ENCODE measurements around the gene HS6ST3.
A peak's percentile ranks its signal among the peaks of the same experiment; 100 is the strongest.

The HS6ST3 gene

GRCh38 chr13:96816874-96817273 is 727.0 kb downstream of the HS6ST3 start:
- H3K36me3 ChIP-seq: no peaks in the 10 kb centered on the region
- no peak overlapping the region for H3K27ac ChIP-seq
- H3K27me3 ChIP-seq (ENCODE audit: insufficient read depth, low read depth, severe bottlenecking): peaks cover 62% of the 10 kb centered on the region
- H3K4me3 ChIP-seq (ENCODE audit: low read depth, low read length): no peak overlapping the region
- H3K9me3 ChIP-seq (ENCODE audit: severe bottlenecking): no peaks in the 10 kb centered on the region
- no peak for DNase-seq
- TF ChIP-seq, protein P1, sequence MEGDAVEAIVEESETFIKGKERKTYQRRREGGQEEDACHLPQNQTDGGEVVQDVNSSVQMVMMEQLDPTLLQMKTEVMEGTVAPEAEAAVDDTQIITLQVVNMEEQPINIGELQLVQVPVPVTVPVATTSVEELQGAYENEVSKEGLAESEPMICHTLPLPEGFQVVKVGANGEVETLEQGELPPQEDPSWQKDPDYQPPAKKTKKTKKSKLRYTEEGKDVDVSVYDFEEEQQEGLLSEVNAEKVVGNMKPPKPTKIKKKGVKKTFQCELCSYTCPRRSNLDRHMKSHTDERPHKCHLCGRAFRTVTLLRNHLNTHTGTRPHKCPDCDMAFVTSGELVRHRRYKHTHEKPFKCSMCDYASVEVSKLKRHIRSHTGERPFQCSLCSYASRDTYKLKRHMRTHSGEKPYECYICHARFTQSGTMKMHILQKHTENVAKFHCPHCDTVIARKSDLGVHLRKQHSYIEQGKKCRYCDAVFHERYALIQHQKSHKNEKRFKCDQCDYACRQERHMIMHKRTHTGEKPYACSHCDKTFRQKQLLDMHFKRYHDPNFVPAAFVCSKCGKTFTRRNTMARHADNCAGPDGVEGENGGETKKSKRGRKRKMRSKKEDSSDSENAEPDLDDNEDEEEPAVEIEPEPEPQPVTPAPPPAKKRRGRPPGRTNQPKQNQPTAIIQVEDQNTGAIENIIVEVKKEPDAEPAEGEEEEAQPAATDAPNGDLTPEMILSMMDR (IDR thresholded peaks at IDR 0.05; ENCODE audit: low read depth, low read length): no peak

DNA sequence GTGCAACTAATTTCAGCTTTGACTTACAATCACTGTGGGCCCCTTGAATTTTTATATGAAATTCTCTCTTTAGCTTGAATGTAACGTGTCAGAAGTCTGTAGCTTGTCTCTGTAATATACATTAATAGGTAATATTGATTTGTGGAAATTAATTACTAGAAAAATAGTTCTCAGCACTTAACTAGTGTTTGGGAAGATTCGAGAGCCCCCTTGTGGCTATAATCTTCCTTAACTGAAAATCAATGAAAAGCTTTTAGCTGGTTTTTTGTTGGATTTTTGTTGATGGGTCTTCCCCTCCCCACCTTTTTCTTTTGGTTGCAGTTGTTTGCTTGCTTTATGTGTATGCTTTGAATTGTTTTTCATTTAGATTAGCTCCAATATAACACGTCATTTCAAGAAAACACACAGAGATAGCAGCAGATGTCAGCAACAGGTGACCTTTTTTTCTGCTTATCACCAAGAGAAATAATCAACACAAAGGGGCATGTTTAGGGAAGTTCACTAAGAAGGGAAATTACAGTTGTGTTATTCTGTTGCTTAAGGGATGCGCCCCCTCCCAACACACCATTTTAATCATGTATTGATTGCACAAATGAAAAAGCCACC is 727.5 kb downstream of the HS6ST3 start:
- no peaks in the 10 kb centered on the region for H3K36me3 ChIP-seq
- H3K27ac ChIP-seq: no peak overlapping the region
- no peak for DNase-seq
- TF ChIP-seq, protein P1 (IDR thresholded peaks at IDR 0.05; ENCODE audit: low read depth, low read length): peak; percentile 45
- peaks cover 65% of the 10 kb centered on the region for H3K27me3 ChIP-seq (ENCODE audit: insufficient read depth, low read depth, severe bottlenecking)
- H3K9me3 ChIP-seq (ENCODE audit: severe bottlenecking): no peaks in the 10 kb centered on the region
- no peak overlapping the region for H3K4me3 ChIP-seq (ENCODE audit: low read depth, low read length)

- Histone ChIP-seq H3K9me3 (ENCODE audit: severe bottlenecking) (no peaks in the 10 kb centered on the region), H3K4me3 (ENCODE audit: low read depth, low read length) (no peak overlapping the region), H3K36me3 (no peaks in the 10 kb centered on the region), H3K27ac (no peak overlapping the region), H3K27me3 (ENCODE audit: insufficient read depth, low read depth, severe bottlenecking) (peaks cover 85% of the 10 kb centered on the region)
- DNase-seq: no peak
- TF ChIP-seq, protein P1 (IDR thresholded peaks at IDR 0.05; ENCODE audit: low read depth, low read length): no peak
Measured at GRCh38 chr13:96819375-96819774, 729.5 kb downstream of the HS6ST3 start.

DNA sequence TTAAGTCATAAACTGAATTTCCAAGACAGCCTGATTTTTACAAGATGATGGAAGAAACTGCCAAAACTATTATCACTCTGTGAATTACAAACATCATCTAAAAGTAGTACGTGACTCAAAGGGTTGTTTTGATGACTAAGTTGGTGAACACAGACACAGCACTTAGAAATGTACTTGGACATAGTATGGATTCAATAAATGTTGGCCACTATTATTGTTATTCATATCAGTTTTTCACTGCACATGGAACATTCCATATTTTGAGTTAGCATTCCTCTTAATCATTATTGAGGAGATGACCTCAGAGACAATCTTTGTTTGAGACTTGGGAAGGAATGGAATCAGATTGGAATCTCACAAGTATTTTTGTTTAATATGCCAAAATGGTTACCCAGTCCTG is 731.5 kb downstream of the HS6ST3 start:
- Histone ChIP-seq H3K4me3 (ENCODE audit: low read depth, low read length) (no peak overlapping the region), H3K27me3 (ENCODE audit: insufficient read depth, low read depth, severe bottlenecking) (peaks cover 96% of the 10 kb centered on the region), H3K9me3 (ENCODE audit: severe bottlenecking) (no peaks in the 10 kb centered on the region), H3K27ac (no peak overlapping the region), H3K36me3 (no peaks in the 10 kb centered on the region)
- TF ChIP-seq, protein P1 (IDR thresholded peaks at IDR 0.05; ENCODE audit: low read depth, low read length): no peak
- DNase-seq: no peak

GRCh38 chr13:96821971-96822370 is 732.1 kb downstream of the HS6ST3 start:
- TF ChIP-seq, protein P1 (IDR thresholded peaks at IDR 0.05; ENCODE audit: low read depth, low read length): no peak
- H3K27me3 ChIP-seq (ENCODE audit: insufficient read depth, low read depth, severe bottlenecking): peaks cover 95% of the 10 kb centered on the region
- no peak overlapping the region for H3K4me3 ChIP-seq (ENCODE audit: low read depth, low read length)
- DNase-seq: no peak
- H3K27ac ChIP-seq: no peak overlapping the region
- no peaks in the 10 kb centered on the region for H3K9me3 ChIP-seq (ENCODE audit: severe bottlenecking)
- no peaks in the 10 kb centered on the region for H3K36me3 ChIP-seq

DNA sequence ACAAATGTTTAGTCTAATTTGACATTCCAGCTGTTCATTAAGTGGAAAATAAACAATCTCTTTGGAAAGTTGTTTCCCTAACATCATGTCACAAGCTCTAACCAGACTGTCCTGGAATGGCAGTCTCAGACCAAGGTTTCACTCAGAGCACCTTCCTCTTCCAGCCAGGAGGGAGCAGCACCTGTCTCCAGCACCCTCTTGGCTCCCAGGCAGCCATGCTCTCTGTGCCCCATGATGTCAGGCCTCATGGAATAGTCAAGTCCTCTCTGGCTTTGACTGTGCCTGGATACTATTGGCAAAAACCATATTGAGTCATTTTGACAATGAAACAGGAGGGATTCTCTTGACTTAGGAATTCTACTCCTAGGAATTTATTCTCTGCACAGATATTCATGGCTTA is 733.0 kb downstream of the HS6ST3 start:
- DNase-seq: peak; percentile 66

More for the DNA sequence above, 733.0 kb downstream of the HS6ST3 start:
- no peaks in the 10 kb centered on the region for H3K36me3 ChIP-seq
- H3K9me3 ChIP-seq (ENCODE audit: severe bottlenecking): no peaks in the 10 kb centered on the region
- TF ChIP-seq, protein P1 (IDR thresholded peaks at IDR 0.05; ENCODE audit: low read depth, low read length): peak; percentile 92
- H3K4me3 ChIP-seq (ENCODE audit: low read depth, low read length): no peak overlapping the region
- no peak overlapping the region for H3K27ac ChIP-seq
- H3K27me3 ChIP-seq (ENCODE audit: insufficient read depth, low read depth, severe bottlenecking): peaks cover 95% of the 10 kb centered on the region

Data from WERI-Rb-1 (cell line).